ENCODE results near the gene FARSA.

DNA sequence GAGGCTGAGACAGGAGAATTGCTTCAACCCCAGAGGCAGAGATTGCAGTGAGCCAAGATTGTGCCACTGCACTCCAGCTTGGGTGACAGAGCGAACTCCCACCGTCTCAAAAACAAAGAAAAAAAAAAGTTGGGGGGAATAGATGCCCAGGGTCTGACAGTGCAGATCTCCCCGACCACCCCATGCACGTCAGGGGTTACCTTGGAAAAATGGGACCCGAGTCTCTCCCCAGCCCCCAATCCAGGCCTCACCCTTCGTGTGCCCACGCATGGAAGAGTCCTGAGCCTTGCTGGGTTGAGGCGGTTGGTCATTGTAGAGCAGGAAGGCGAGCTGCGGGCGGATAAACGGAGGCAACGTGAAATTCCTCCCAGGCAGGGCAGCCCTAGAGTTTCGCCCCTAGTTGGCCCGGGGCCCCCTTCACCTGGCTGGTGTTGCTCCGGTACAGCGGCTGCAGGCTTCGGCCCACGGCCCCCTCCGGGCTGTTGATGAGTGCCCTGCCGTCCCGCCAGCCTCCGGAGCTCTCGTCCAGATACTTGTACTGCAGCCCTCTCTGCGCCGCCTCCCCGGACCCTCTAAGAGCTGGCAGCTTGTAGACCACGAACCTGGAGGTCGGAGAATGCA, 52.9 kb downstream of the FARSA start:
- TF ChIP-seq, protein P1, sequence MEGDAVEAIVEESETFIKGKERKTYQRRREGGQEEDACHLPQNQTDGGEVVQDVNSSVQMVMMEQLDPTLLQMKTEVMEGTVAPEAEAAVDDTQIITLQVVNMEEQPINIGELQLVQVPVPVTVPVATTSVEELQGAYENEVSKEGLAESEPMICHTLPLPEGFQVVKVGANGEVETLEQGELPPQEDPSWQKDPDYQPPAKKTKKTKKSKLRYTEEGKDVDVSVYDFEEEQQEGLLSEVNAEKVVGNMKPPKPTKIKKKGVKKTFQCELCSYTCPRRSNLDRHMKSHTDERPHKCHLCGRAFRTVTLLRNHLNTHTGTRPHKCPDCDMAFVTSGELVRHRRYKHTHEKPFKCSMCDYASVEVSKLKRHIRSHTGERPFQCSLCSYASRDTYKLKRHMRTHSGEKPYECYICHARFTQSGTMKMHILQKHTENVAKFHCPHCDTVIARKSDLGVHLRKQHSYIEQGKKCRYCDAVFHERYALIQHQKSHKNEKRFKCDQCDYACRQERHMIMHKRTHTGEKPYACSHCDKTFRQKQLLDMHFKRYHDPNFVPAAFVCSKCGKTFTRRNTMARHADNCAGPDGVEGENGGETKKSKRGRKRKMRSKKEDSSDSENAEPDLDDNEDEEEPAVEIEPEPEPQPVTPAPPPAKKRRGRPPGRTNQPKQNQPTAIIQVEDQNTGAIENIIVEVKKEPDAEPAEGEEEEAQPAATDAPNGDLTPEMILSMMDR (IDR thresholded peaks at IDR 0.05) = no peak
- no peak for TF ChIP-seq EP300 (IDR thresholded peaks at IDR 0.05)
